ENCODE data around the gene NSUN2. TPM values are rescaled to one million over a fixed set of nuclear protein-coding genes. Genes with fewer than 3 reads are reported as not detected.
"Not testable (repeated sequence)": the region's sequence is repeated elsewhere in the genome, so short reads cannot be mapped to it uniquely, and the experiment has no call there.

The NSUN2 gene
- total and polyA plus RNA-seq, 4 donors = 32.5 to 45.5 (median 40.4) TPM

GRCh38 chr5:6649681-6650080 is 16.8 kb upstream of the NSUN2 start:
- Histone ChIP-seq H3K27me3 (ENCODE audit: control insufficient read depth, insufficient read depth, low read length) (no peaks in the 10 kb centered on the region), H3K4me1 (ENCODE audit: control insufficient read depth, insufficient read depth, low read length) (no peaks in the 10 kb centered on the region), H3K27ac (ENCODE audit: low read depth, low read length) (no peak overlapping the region), H3K9me3 (ENCODE audit: control insufficient read depth, insufficient read depth, low read length) (peaks cover 2% of the 10 kb centered on the region), H3K4me3 (ENCODE audit: low read depth, low read length) (no peak overlapping the region), H3K36me3 (ENCODE audit: control insufficient read depth, insufficient read depth, low read length) (peaks cover 7% of the 10 kb centered on the region)
- 33% methylated on average over 2 of the region's 9 CpGs for WGBS (ENCODE audit: insufficient coverage)
- no peak for DNase-seq (ENCODE audit: low read depth in 4 of 6, low spot score in 6 of 6)

GRCh38 chr5:6649186-6649585 is 16.3 kb upstream of the NSUN2 start:
- Histone ChIP-seq H3K36me3 (ENCODE audit: control insufficient read depth, insufficient read depth, low read length) (peaks cover 7% of the 10 kb centered on the region), H3K27me3 (ENCODE audit: control insufficient read depth, insufficient read depth, low read length) (no peaks in the 10 kb centered on the region), H3K4me1 (ENCODE audit: control insufficient read depth, insufficient read depth, low read length) (no peaks in the 10 kb centered on the region), H3K27ac (ENCODE audit: low read depth, low read length) (no peak overlapping the region), H3K9me3 (ENCODE audit: control insufficient read depth, insufficient read depth, low read length) (peaks cover 2% of the 10 kb centered on the region), H3K4me3 (ENCODE audit: low read depth, low read length) (no peak overlapping the region)
- WGBS (ENCODE audit: insufficient coverage) = 63% methylated on average over 10 of the region's 10 CpGs
- DNase-seq (ENCODE audit: low read depth in 4 of 6, low spot score in 6 of 6) = no peak

- WGBS (ENCODE audit: insufficient coverage) = no CpG with 5 or more reads among the region's 11 CpGs
- not testable (repeated sequence) for DNase-seq (ENCODE audit: low read depth in 4 of 6, low spot score in 6 of 6); H3K27me3 ChIP-seq (ENCODE audit: control insufficient read depth, insufficient read depth, low read length); H3K9me3 ChIP-seq (ENCODE audit: control insufficient read depth, insufficient read depth, low read length); H3K4me3 ChIP-seq (ENCODE audit: low read depth, low read length); H3K4me1 ChIP-seq (ENCODE audit: control insufficient read depth, insufficient read depth, low read length); H3K27ac ChIP-seq (ENCODE audit: low read depth, low read length); H3K36me3 ChIP-seq (ENCODE audit: control insufficient read depth, insufficient read depth, low read length)
These were observed 12.9 kb upstream of the NSUN2 start for GRCh38 chr5:6645571-6646362.

GRCh38 chr5:6644794-6645241 is 12.0 kb upstream of the NSUN2 start:
- Histone ChIP-seq H3K36me3 (ENCODE audit: control insufficient read depth, insufficient read depth, low read length) (peaks cover 4% of the 10 kb centered on the region), H3K27ac (ENCODE audit: low read depth, low read length) (no peak overlapping the region), H3K4me3 (ENCODE audit: low read depth, low read length) (no peak overlapping the region), H3K9me3 (ENCODE audit: control insufficient read depth, insufficient read depth, low read length) (peaks cover 2% of the 10 kb centered on the region), H3K4me1 (ENCODE audit: control insufficient read depth, insufficient read depth, low read length) (no peaks in the 10 kb centered on the region), H3K27me3 (ENCODE audit: control insufficient read depth, insufficient read depth, low read length) (no peaks in the 10 kb centered on the region)
- WGBS (ENCODE audit: insufficient coverage) = 38% methylated on average over 3 of the region's 6 CpGs
- no peak for DNase-seq (ENCODE audit: low read depth in 4 of 6, low spot score in 6 of 6)

GRCh38 chr5:6642655-6643054 is 9.8 kb upstream of the NSUN2 start:
- DNase-seq (ENCODE audit: low read depth in 4 of 6, low spot score in 6 of 6) = no peak
- no peaks in the 10 kb centered on the region for H3K4me1 ChIP-seq (ENCODE audit: control insufficient read depth, insufficient read depth, low read length)
- H3K9me3 ChIP-seq (ENCODE audit: control insufficient read depth, insufficient read depth, low read length) = no peaks in the 10 kb centered on the region
- 100% methylated on average over 1 of the region's 1 CpG for WGBS (ENCODE audit: insufficient coverage)
- no peaks in the 10 kb centered on the region for H3K36me3 ChIP-seq (ENCODE audit: control insufficient read depth, insufficient read depth, low read length)
- H3K4me3 ChIP-seq (ENCODE audit: low read depth, low read length) = no peak overlapping the region
- H3K27ac ChIP-seq (ENCODE audit: low read depth, low read length) = no peak overlapping the region
- no peaks in the 10 kb centered on the region for H3K27me3 ChIP-seq (ENCODE audit: control insufficient read depth, insufficient read depth, low read length)

GRCh38 chr5:6638236-6638635 is 5.4 kb upstream of the NSUN2 start:
- Histone ChIP-seq H3K4me1 (ENCODE audit: control insufficient read depth, insufficient read depth, low read length) (peaks cover 5% of the 10 kb centered on the region), H3K4me3 (ENCODE audit: low read depth, low read length) (no peak overlapping the region), H3K27ac (ENCODE audit: low read depth, low read length) (no peak overlapping the region), H3K27me3 (ENCODE audit: control insufficient read depth, insufficient read depth, low read length) (no peaks in the 10 kb centered on the region), H3K36me3 (ENCODE audit: control insufficient read depth, insufficient read depth, low read length) (peaks cover 12% of the 10 kb centered on the region), H3K9me3 (ENCODE audit: control insufficient read depth, insufficient read depth, low read length) (no peaks in the 10 kb centered on the region)
- no CpG with 5 or more reads among the region's 4 CpGs for WGBS (ENCODE audit: insufficient coverage)
- no peak for DNase-seq (ENCODE audit: low read depth in 4 of 6, low spot score in 6 of 6)

GRCh38 chr5:6637590-6637989 is 4.7 kb upstream of the NSUN2 start:
- no peak for DNase-seq (ENCODE audit: low read depth in 4 of 6, low spot score in 6 of 6)
- WGBS (ENCODE audit: insufficient coverage) = 76% methylated on average over 6 of the region's 6 CpGs
- Histone ChIP-seq H3K4me3 (ENCODE audit: low read depth, low read length) (no peak overlapping the region), H3K9me3 (ENCODE audit: control insufficient read depth, insufficient read depth, low read length) (no peaks in the 10 kb centered on the region), H3K4me1 (ENCODE audit: control insufficient read depth, insufficient read depth, low read length) (peaks cover 5% of the 10 kb centered on the region), H3K36me3 (ENCODE audit: control insufficient read depth, insufficient read depth, low read length) (peaks cover 12% of the 10 kb centered on the region), H3K27ac (ENCODE audit: low read depth, low read length) (no peak overlapping the region), H3K27me3 (ENCODE audit: control insufficient read depth, insufficient read depth, low read length) (no peaks in the 10 kb centered on the region)

- H3K27me3 ChIP-seq (ENCODE audit: control insufficient read depth, insufficient read depth, low read length) = no peaks in the 10 kb centered on the region
- no peak overlapping the region for H3K4me3 ChIP-seq (ENCODE audit: low read depth, low read length)
- 84% methylated on average over 10 of the region's 10 CpGs for WGBS (ENCODE audit: insufficient coverage)
- no peaks in the 10 kb centered on the region for H3K9me3 ChIP-seq (ENCODE audit: control insufficient read depth, insufficient read depth, low read length)
- H3K4me1 ChIP-seq (ENCODE audit: control insufficient read depth, insufficient read depth, low read length) = peaks cover 9% of the 10 kb centered on the region
- DNase-seq (ENCODE audit: low read depth in 4 of 6, low spot score in 6 of 6) = no peak
- H3K27ac ChIP-seq (ENCODE audit: low read depth, low read length) = no peak overlapping the region
- peaks cover 12% of the 10 kb centered on the region for H3K36me3 ChIP-seq (ENCODE audit: control insufficient read depth, insufficient read depth, low read length)
These were observed 4.2 kb upstream of the NSUN2 start for GRCh38 chr5:6637022-6637421.

- peaks cover 11% of the 10 kb centered on the region for H3K4me1 ChIP-seq (ENCODE audit: control insufficient read depth, insufficient read depth, low read length)
- WGBS (ENCODE audit: insufficient coverage) = 87% methylated on average over 5 of the region's 5 CpGs
- DNase-seq (ENCODE audit: low read depth in 4 of 6, low spot score in 6 of 6) = no peak
- no peaks in the 10 kb centered on the region for H3K9me3 ChIP-seq (ENCODE audit: control insufficient read depth, insufficient read depth, low read length)
- no peak overlapping the region for H3K4me3 ChIP-seq (ENCODE audit: low read depth, low read length)
- H3K36me3 ChIP-seq (ENCODE audit: control insufficient read depth, insufficient read depth, low read length) = peaks cover 12% of the 10 kb centered on the region
- no peak overlapping the region for H3K27ac ChIP-seq (ENCODE audit: low read depth, low read length)
- H3K27me3 ChIP-seq (ENCODE audit: control insufficient read depth, insufficient read depth, low read length) = no peaks in the 10 kb centered on the region
These were observed 3.4 kb upstream of the NSUN2 start for GRCh38 chr5:6636293-6636692.

GRCh38 chr5:6634788-6635430 is 2.1 kb upstream of the NSUN2 start:
- 94% methylated on average over 4 of the region's 5 CpGs for WGBS (ENCODE audit: insufficient coverage)
- H3K4me3 ChIP-seq (ENCODE audit: low read depth, low read length) = no peak overlapping the region
- no peaks in the 10 kb centered on the region for H3K9me3 ChIP-seq (ENCODE audit: control insufficient read depth, insufficient read depth, low read length)
- peaks cover 15% of the 10 kb centered on the region for H3K36me3 ChIP-seq (ENCODE audit: control insufficient read depth, insufficient read depth, low read length)
- peaks cover 11% of the 10 kb centered on the region for H3K4me1 ChIP-seq (ENCODE audit: control insufficient read depth, insufficient read depth, low read length)
- no peak overlapping the region for H3K27ac ChIP-seq (ENCODE audit: low read depth, low read length)
- DNase-seq (ENCODE audit: low read depth in 4 of 6, low spot score in 6 of 6) = no peak
- no peaks in the 10 kb centered on the region for H3K27me3 ChIP-seq (ENCODE audit: control insufficient read depth, insufficient read depth, low read length)
